A673 (cell line): ENCODE measurements around the gene CFAP99.

Experiments
- EZH2 ChIP-seq: fragments of 200-600 bp; sonication (generic); IDR thresholded peaks from 2 replicates; pipeline ENCODE4 v1.6.1; 2017; ENCODE audit warnings: borderline replicate concordance, low read depth, mild to moderate bottlenecking, mixed read lengths, antibody characterized with exemption, low read length; ENCODE audit not compliant: poor library complexity, severe bottlenecking
- TF ChIP-seq, protein P1 (sequence below): fragments of 300-800, 200-600 bp; sonication (generic); conservative IDR thresholded peaks from 2 replicates; pipeline ENCODE4 v1.5.1; 2017; ENCODE audit warnings: low read depth, mild to moderate bottlenecking, antibody characterized with exemption, low read length, moderate library complexity, mixed read lengths

GRCh38 chr4:2503809-2504208 lies 85.1 kb downstream of the CFAP99 start:
- TF ChIP-seq, protein P1, sequence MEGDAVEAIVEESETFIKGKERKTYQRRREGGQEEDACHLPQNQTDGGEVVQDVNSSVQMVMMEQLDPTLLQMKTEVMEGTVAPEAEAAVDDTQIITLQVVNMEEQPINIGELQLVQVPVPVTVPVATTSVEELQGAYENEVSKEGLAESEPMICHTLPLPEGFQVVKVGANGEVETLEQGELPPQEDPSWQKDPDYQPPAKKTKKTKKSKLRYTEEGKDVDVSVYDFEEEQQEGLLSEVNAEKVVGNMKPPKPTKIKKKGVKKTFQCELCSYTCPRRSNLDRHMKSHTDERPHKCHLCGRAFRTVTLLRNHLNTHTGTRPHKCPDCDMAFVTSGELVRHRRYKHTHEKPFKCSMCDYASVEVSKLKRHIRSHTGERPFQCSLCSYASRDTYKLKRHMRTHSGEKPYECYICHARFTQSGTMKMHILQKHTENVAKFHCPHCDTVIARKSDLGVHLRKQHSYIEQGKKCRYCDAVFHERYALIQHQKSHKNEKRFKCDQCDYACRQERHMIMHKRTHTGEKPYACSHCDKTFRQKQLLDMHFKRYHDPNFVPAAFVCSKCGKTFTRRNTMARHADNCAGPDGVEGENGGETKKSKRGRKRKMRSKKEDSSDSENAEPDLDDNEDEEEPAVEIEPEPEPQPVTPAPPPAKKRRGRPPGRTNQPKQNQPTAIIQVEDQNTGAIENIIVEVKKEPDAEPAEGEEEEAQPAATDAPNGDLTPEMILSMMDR: no peak
- TF ChIP-seq EZH2: no peak
